NOMO-1 treated with DMSO at 0.1 percent for 48 hours (cell line): ENCODE measurements around the gene ATP5F1A.
"Not testable (repeated sequence)": the region's sequence is repeated elsewhere in the genome, so short reads cannot be mapped to it uniquely, and the experiment has no call there.

ENCODE experiments used
- DNase-seq: peaks from one replicate; lab custom pipeline; 2025; ENCODE audit not compliant: unreplicated experiment; lab: John Stamatoyannopoulos, UW

The ATP5F1A gene

GRCh38 chr18:46048641-46049040 lies 49.5 kb downstream of the ATP5F1A start:
- DNase-seq, result no peak

DNA sequence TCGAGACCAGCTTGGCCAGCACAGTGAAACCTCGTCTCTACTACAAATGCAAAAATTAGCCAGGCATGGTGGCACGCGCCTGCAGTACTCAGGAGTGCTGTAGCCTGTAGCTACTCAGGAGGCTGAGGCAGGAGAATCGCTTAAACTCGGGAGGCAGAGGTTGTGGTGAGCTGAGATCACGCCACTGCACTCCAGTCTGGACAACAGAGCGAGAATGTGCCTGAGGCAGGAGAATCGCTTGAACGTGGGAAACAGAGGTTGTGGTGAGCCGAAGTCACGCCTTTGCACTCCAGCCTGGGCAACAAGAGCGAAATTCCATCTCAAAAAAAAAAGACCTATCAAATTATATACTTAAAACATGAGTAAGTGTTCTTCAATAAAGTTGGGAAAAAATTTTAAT lies 50.7 kb downstream of the ATP5F1A start:
- not testable (repeated sequence) for DNase-seq

DNA sequence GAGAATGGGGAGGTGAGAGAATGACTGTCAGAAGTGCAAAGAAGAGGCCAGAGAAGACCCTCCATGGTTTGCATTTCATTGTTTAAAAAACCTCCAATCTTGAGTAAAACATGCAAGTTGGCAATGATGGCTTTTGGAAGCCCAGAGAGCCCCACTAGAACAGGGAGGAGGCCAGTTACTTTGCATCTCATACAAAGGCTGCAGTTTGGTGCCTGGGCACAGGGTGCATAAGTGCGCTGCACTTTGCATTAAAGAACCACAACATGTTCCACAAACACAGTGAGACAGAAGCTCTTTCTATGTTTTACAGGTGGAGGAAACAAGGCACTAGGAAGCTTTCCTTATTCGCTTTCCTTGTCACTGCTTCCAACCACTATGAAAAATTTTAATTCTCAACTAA lies 51.4 kb downstream of the ATP5F1A start:
- no peak for DNase-seq

GRCh38 chr18:46046126-46046525 lies 52.0 kb downstream of the ATP5F1A start:
- no peak for DNase-seq

DNA sequence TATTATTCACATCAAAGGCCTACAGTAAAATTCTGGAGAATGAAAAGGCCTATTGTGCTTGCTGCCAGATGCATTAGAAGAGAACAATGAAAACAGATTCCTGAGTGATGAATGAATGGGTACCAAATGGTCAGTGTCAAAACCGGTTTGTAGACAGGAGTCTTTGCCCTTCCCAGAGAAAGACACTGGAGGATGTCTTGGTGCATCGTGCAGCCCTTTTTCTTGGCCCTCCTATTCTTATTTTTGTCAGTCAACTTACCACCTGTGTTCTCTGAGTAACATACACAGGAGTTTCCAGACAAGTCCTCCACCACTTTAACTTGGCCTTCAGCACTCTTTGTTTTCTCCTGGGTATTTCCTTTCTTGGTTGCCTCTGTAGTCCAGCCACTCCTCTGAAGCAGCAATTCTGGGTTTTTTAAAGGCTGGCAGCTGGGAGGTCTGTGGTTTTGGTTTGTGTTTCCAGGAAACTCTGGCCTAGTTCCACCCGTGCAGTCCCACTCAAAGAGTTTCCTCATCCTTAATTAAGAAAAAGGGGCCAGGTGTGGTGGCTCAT lies 55.4 kb downstream of the ATP5F1A start:
- no peak for DNase-seq

GRCh38 chr18:46040747-46041104 lies 57.4 kb downstream of the ATP5F1A start:
- DNase-seq, result peak; percentile 46

DNA sequence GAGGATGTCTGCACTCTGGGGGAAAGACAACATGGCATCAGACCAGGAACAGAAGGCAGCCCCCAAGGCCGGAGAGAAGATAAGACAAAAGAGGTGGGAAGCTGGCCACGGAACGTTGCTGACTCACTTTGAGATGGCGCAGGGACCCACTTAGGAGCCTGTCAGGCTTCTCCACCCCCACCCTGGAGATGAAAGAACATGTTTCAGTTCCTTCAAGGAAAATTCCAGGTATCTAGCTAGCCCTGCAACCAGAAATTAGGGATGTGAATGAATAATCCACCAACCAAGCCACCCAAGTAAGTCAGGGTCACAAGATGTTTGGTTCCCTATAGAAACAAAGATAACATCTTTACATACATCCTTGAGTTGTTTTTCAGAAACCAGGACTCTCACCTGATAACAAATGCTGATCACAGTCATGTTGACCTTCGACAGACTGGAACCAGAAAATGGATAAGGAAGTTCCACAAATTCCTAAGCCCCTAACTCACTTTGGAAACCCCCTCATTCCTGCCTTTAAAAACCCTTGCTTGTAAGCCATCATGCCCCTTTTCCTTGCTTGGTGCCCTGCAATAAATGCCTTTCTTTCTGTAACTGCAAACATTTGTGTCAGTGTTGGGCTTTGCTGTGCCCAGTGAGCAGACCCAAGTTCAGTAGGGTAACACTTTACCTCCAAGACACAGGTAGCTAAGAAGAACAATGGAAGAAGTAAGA lies 57.9 kb downstream of the ATP5F1A start:
- no peak for DNase-seq

DNA sequence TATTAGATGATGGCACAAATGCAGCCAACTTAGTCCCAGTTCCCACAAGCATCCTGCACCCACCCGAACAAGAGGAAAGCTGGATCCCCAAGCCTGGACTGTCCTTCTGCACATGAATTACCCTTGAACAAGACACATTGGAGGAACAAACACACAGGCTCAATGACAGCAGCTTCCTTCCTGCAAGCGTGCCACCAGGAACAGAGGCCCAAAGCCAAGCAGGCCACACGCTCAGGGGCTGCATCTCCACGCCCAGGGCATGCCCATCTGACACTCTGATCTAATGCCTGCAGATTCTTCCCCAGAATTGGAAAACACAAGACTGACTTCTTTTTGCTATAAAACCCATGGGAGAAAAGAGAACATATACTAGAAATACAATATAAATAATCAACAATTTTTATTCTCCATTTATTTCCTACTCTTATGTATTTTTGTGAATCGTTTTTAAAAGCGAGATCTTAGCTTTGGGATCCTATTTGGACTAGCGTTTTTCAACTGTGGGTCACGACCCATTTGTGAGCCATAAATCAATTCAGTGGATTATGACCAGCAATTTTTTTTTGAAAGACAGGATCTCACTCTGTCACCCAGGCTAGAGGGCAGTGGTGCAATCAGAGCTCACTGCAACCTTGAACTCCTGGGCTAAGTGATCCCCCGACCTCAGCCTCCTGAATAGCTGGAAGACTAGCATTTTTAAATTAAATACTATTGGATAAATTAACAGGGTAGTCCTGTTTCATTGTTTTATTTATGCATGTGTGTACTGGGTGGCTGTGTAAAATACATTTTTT lies 60.4 kb downstream of the ATP5F1A start:
- no peak for DNase-seq

GRCh38 chr18:46035696-46036680 lies 62.1 kb downstream of the ATP5F1A start:
- no peak for DNase-seq

GRCh38 chr18:46034230-46034629 lies 63.9 kb downstream of the ATP5F1A start:
- no peak for DNase-seq

- no peak for DNase-seq
These were observed 66.4 kb downstream of the ATP5F1A start for GRCh38 chr18:46031741-46032140.
